Peyer's patch (tissue), 4 donors: ENCODE measurements around the gene RGS12. TPM values are rescaled to one million over a fixed set of nuclear protein-coding genes. Genes with fewer than 3 reads are reported as not detected.
A peak's percentile ranks its signal among the peaks of the same experiment; 100 is the strongest.

ENCODE experiments used
- DNase-seq, 3 donors: peaks; one replicate each; pipeline ENCODE4 v3.0.0-alpha.2; 2017 to 2019
- H3K27ac ChIP-seq, 4 donors: fragments of 200-600 bp; sonication (generic); one replicate each; pipeline ENCODE4 v1.5.1; 2016 to 2019
- H3K27me3 ChIP-seq, 2 donors: fragments of 200-600 bp; sonication (generic); one replicate each; pipeline ENCODE4 v1.5.1; 2019
- H3K36me3 ChIP-seq, 3 donors: fragments of 200-600 bp; sonication (generic); one replicate each; pipeline ENCODE4 v1.5.1; 2016 to 2019
- H3K4me1 ChIP-seq, 4 donors: fragments of 200-600 bp; sonication (generic); one replicate each; pipeline ENCODE4 v1.5.1; 2016 to 2019
- H3K4me3 ChIP-seq, 4 donors: fragments of 200-600 bp; sonication (generic); 1 replicate in 3 of 4; 2 replicates in 1 of 4; pipeline ENCODE4 v1.5.1; 2016 to 2019; ENCODE audit warnings: mild to moderate bottlenecking in 1 of 4
- H3K9me3 ChIP-seq, 4 donors: fragments of 200-600 bp; sonication (generic); one replicate each; pipeline ENCODE4 v1.5.1; 2016 to 2019; ENCODE audit warnings: mild to moderate bottlenecking in 1 of 4
- CTCF ChIP-seq, 6 experiments: fragments of 450-650 bp in 4 of 6; fragments of 200-600 bp in 2 of 6; sonication (generic) in 1 of 6; IDR thresholded peaks; one replicate each; pipeline ENCODE4 v1.5.1; 2017 to 2019; ENCODE audit warnings: antibody characterized with exemption in 6 of 6, mild to moderate bottlenecking in 3 of 6, moderate library complexity in 1 of 6
- POLR2A ChIP-seq, 2 donors: fragments of 450-650 bp; IDR thresholded peaks; one replicate each; pipeline ENCODE4 v1.5.1; 2017; ENCODE audit warnings: antibody characterized with exemption in 2 of 2, mild to moderate bottlenecking in 2 of 2, moderate library complexity in 2 of 2
- total RNA-seq, 4 donors: library from RNA; depleted of rRNA; stranded (reverse); fragments of >200 nt; gene quantifications; one replicate each; pipeline ENCODE4 v1.1.0, GENCODE V29; 2016

RGS12 gene
- total RNA-seq, 4 donors from 2014 or later, result 24.3 to 36.5 (median 35.3) TPM

GRCh38 chr4:3252831-3253641 lies 39.8 kb upstream of the RGS12 start:
- H3K9me3 ChIP-seq, result no peaks in the 10 kb centered on the region
- TF ChIP-seq POLR2A (IDR thresholded peaks at IDR 0.05) (no peak), CTCF (IDR thresholded peaks at IDR 0.05) (no peak)
- H3K27me3 ChIP-seq, result no peaks in the 10 kb centered on the region
- H3K4me1 ChIP-seq, result peaks cover 0 to 9% (median 0%) of the 10 kb centered on the region in 4 donors
- H3K36me3 ChIP-seq, result no peaks in the 10 kb centered on the region
- peak in 1 of 3 donors; percentile 52 for DNase-seq
- no peak overlapping the region for H3K27ac ChIP-seq
- no peak overlapping the region for H3K4me3 ChIP-seq

GRCh38 chr4:3253808-3254207 lies 39.0 kb upstream of the RGS12 start:
- TF ChIP-seq CTCF (IDR thresholded peaks at IDR 0.05) (no peak), POLR2A (IDR thresholded peaks at IDR 0.05) (no peak)
- peak in 2 of 3 donors; percentile 25 for DNase-seq

GRCh38 chr4:3254302-3255131 lies 38.3 kb upstream of the RGS12 start:
- no peak overlapping the region for H3K4me3 ChIP-seq
- H3K4me1 ChIP-seq, result peaks cover 0 to 9% (median 0%) of the 10 kb centered on the region in 4 donors
- TF ChIP-seq POLR2A (IDR thresholded peaks at IDR 0.05) (no peak), CTCF (IDR thresholded peaks at IDR 0.05) (no peak)
- no peaks in the 10 kb centered on the region for H3K9me3 ChIP-seq
- H3K36me3 ChIP-seq, result no peaks in the 10 kb centered on the region
- no peak overlapping the region for H3K27ac ChIP-seq
- H3K27me3 ChIP-seq, result no peaks in the 10 kb centered on the region
- peak in 2 of 3 donors; percentile 18 to 39 for DNase-seq

More at GRCh38 chr4:3253808-3254207, 39.0 kb upstream of the RGS12 start:
- H3K36me3 ChIP-seq, result no peaks in the 10 kb centered on the region
- H3K27ac ChIP-seq, result no peak overlapping the region
- H3K9me3 ChIP-seq, result no peaks in the 10 kb centered on the region
- peaks cover 0 to 9% (median 0%) of the 10 kb centered on the region in 4 donors for H3K4me1 ChIP-seq
- H3K4me3 ChIP-seq, result no peak overlapping the region
- no peaks in the 10 kb centered on the region for H3K27me3 ChIP-seq

- H3K27me3 ChIP-seq, result no peaks in the 10 kb centered on the region
- H3K36me3 ChIP-seq, result no peaks in the 10 kb centered on the region
- no peak overlapping the region for H3K27ac ChIP-seq
- no peak for TF ChIP-seq POLR2A (IDR thresholded peaks at IDR 0.05)
- no peak for TF ChIP-seq CTCF (IDR thresholded peaks at IDR 0.05)
- H3K4me3 ChIP-seq, result no peak overlapping the region
- DNase-seq, result peak in 1 of 3 donors; percentile 39
- H3K9me3 ChIP-seq, result no peaks in the 10 kb centered on the region
- peaks cover 0 to 9% (median 0%) of the 10 kb centered on the region in 4 donors for H3K4me1 ChIP-seq
Observed at GRCh38 chr4:3255611-3256186, 37.1 kb upstream of the RGS12 start.

- Histone ChIP-seq H3K27me3 (no peaks in the 10 kb centered on the region), H3K4me1 (peaks cover 0 to 9% (median 0%) of the 10 kb centered on the region in 4 donors), H3K36me3 (no peaks in the 10 kb centered on the region), H3K9me3 (no peaks in the 10 kb centered on the region), H3K27ac (no peak overlapping the region), H3K4me3 (no peak overlapping the region)
- peak in 1 of 3 donors; percentile 36 for DNase-seq
- TF ChIP-seq CTCF (IDR thresholded peaks at IDR 0.05) (no peak), POLR2A (IDR thresholded peaks at IDR 0.05) (no peak)
Observed at GRCh38 chr4:3256230-3257102, 36.4 kb upstream of the RGS12 start.
